Smooth muscle cell (in vitro differentiated cells): ENCODE measurements around the gene CEBPB. TPM values are rescaled to one million over a fixed set of nuclear protein-coding genes. Genes with fewer than 3 reads are reported as not detected.

Source experiments
- DNase-seq: peaks from one replicate; lab custom pipeline; 2025; ENCODE audit not compliant: unreplicated experiment; lab: John Stamatoyannopoulos, UW
- H2AFZ ChIP-seq: fragments of 200-600 bp; sonication (generic); 2 replicates; pipeline ENCODE4 v1.6.0; 2016; ENCODE audit warnings: antibody characterized with exemption, low read depth, mild to moderate bottlenecking
- H3F3A ChIP-seq: fragments of 200-600 bp; sonication (generic); 2 replicates; pipeline ENCODE4 v1.6.0; 2017; ENCODE audit warnings: antibody characterized with exemption, low read depth
- H3K27ac ChIP-seq: fragments of 200-600 bp; sonication (generic); 2 replicates; pipeline ENCODE4 v1.5.1; 2016; ENCODE audit warnings: low read depth, mild to moderate bottlenecking
- H3K27me3 ChIP-seq: fragments of 200-600 bp; sonication (generic); 2 replicates; pipeline ENCODE4 v1.6.1; 2016; ENCODE audit warnings: low read depth, mild to moderate bottlenecking
- H3K36me3 ChIP-seq: fragments of 200-600 bp; sonication (generic); 2 replicates; pipeline ENCODE4 v1.5.1; 2016; ENCODE audit warnings: low read depth
- H3K4me1 ChIP-seq: fragments of 200-600 bp; sonication (generic); 2 replicates; pipeline ENCODE4 v1.5.1; 2016; ENCODE audit warnings: low read depth
- H3K4me2 ChIP-seq: fragments of 200-600 bp; sonication (generic); 2 replicates; pipeline ENCODE4 v1.6.0; 2016; ENCODE audit warnings: mild to moderate bottlenecking
- H3K4me3 ChIP-seq: fragments of 200-600 bp; sonication (generic); 2 replicates; pipeline ENCODE4 v1.5.1; 2016; ENCODE audit warnings: mild to moderate bottlenecking
- H3K79me2 ChIP-seq: fragments of 200-600 bp; sonication (generic); 2 replicates; pipeline ENCODE4 v1.6.0; 2016; ENCODE audit warnings: low read depth, mild to moderate bottlenecking
- H3K9ac ChIP-seq: fragments of 200-600 bp; sonication (generic); 2 replicates; pipeline ENCODE4 v1.6.0; 2016; ENCODE audit warnings: low read depth
- H3K9me3 ChIP-seq: fragments of 200-600 bp; sonication (generic); replicated peaks from 2 replicates; pipeline ENCODE4 v1.5.1; 2016; ENCODE audit warnings: low read depth
- H4K20me1 ChIP-seq: fragments of 200-600 bp; sonication (generic); 2 replicates; pipeline ENCODE4 v1.6.0; 2016; ENCODE audit warnings: low read depth
- CTCF ChIP-seq: fragments of 200-600 bp; sonication (generic); IDR thresholded peaks from 2 replicates; pipeline ENCODE4 v1.5.1; 2017; ENCODE audit warnings: borderline replicate concordance, mild to moderate bottlenecking, antibody characterized with exemption; ENCODE audit not compliant: insufficient read depth, poor library complexity, severe bottlenecking
- WGBS: methylation state at CpG from one replicate; pipeline ENCODE4 v1.1.7; 2016; ENCODE audit warnings: low lambda C conversion rate; 5-methylcytosine and 5-hydroxymethylcytosine counted together
- polyA plus RNA-seq: library from polyadenylated mRNA; unstranded; fragments of >200 nt; fragmentation: Nextera tagmentation; extraction: Ambion mirVana; gene quantifications from 2 replicates; pipeline ENCODE4 v1.2.1, GENCODE V29; 2016
- total RNA-seq: library from RNA; depleted of rRNA; stranded (reverse); fragments of >200 nt; gene quantifications from 2 replicates; pipeline ENCODE4 v1.2.3, GENCODE V29; 2014

Gene CEBPB
- total and polyA plus RNA-seq, 2 experiments from 2014 or later: 38.0 to 117 TPM

GRCh38 chr20:50221501-50222308 lies 31.1 kb downstream of the CEBPB start:
- no peaks in the 10 kb centered on the region for H3K27me3 ChIP-seq
- H3F3A ChIP-seq: peaks cover 3% of the 10 kb centered on the region
- no peak overlapping the region for H3K9ac ChIP-seq
- H3K79me2 ChIP-seq: no peaks in the 10 kb centered on the region
- H3K36me3 ChIP-seq: no peaks in the 10 kb centered on the region
- no peaks in the 10 kb centered on the region for H3K9me3 ChIP-seq
- TF ChIP-seq CTCF: no peak
- H3K4me1 ChIP-seq: no peaks in the 10 kb centered on the region
- H3K4me3 ChIP-seq: no peak overlapping the region
- no peak for DNase-seq
- no peak overlapping the region for H3K4me2 ChIP-seq
- H4K20me1 ChIP-seq: no peaks in the 10 kb centered on the region
- no peak overlapping the region for H2AFZ ChIP-seq
- 85% methylated on average over 18 of the region's 18 CpGs for WGBS
- peak overlapping the region; percentile 31 for H3K27ac ChIP-seq

- no peak for DNase-seq
- no peak overlapping the region for H3K4me3 ChIP-seq
- TF ChIP-seq CTCF: no peak
- no peaks in the 10 kb centered on the region for H3K4me1 ChIP-seq
- no peaks in the 10 kb centered on the region for H4K20me1 ChIP-seq
- peaks cover 3% of the 10 kb centered on the region for H3F3A ChIP-seq
- H3K27ac ChIP-seq: peak overlapping the region; percentile 31
- 94% methylated on average over 12 of the region's 12 CpGs for WGBS
- no peak overlapping the region for H3K4me2 ChIP-seq
- H3K36me3 ChIP-seq: no peaks in the 10 kb centered on the region
- H3K9me3 ChIP-seq: no peaks in the 10 kb centered on the region
- no peaks in the 10 kb centered on the region for H3K79me2 ChIP-seq
- no peak overlapping the region for H2AFZ ChIP-seq
- no peaks in the 10 kb centered on the region for H3K27me3 ChIP-seq
- no peak overlapping the region for H3K9ac ChIP-seq
Observed at GRCh38 chr20:50222309-50223038, 31.8 kb downstream of the CEBPB start.

- peak overlapping the region; percentile 42 for H3K27ac ChIP-seq
- no peak overlapping the region for H3K4me3 ChIP-seq
- no peaks in the 10 kb centered on the region for H3K36me3 ChIP-seq
- no peaks in the 10 kb centered on the region for H3K9me3 ChIP-seq
- 89% methylated on average over 28 of the region's 28 CpGs for WGBS
- no peaks in the 10 kb centered on the region for H3K27me3 ChIP-seq
- H3K9ac ChIP-seq: no peak overlapping the region
- H2AFZ ChIP-seq: no peak overlapping the region
- TF ChIP-seq CTCF: no peak
- no peaks in the 10 kb centered on the region for H4K20me1 ChIP-seq
- H3K4me1 ChIP-seq: no peaks in the 10 kb centered on the region
- H3F3A ChIP-seq: peaks cover 3% of the 10 kb centered on the region
- DNase-seq: no peak
- no peaks in the 10 kb centered on the region for H3K79me2 ChIP-seq
- no peak overlapping the region for H3K4me2 ChIP-seq
Observed at GRCh38 chr20:50223039-50224005, 32.7 kb downstream of the CEBPB start.
